Lung (tissue), 12 donors: ENCODE data around the gene OR10J1. TPM values are rescaled to one million over a fixed set of nuclear protein-coding genes. Genes with fewer than 3 reads are reported as not detected.

Experiments
- ATAC-seq: fragments of 200-7000 bp; cut with Tn5 transposase; one replicate; pipeline ENCODE4 v1.9.1; 2020; ENCODE audit warnings: moderate number of reproducible peaks; ENCODE audit not compliant: insufficient read depth, low FRiP score
- DNase-seq, 3 donors: peaks; one replicate each; pipeline ENCODE4 v3.0.0-alpha.2; 2013 to 2017
- H3K27ac ChIP-seq, 2 donors: one replicate each; pipeline ENCODE4 v1.5.1; 2013; ENCODE audit warnings: mild to moderate bottlenecking in 2 of 2, moderate library complexity in 2 of 2, control low read depth in 1 of 2, inconsistent platforms in 1 of 2, low read depth in 1 of 2, low read length in 1 of 2
- H3K27me3 ChIP-seq, 3 donors: one replicate each; pipeline ENCODE4 v1.5.1; 2013; ENCODE audit warnings: low read length in 2 of 3; ENCODE audit not compliant: control insufficient read depth in 3 of 3, insufficient read depth in 3 of 3
- H3K36me3 ChIP-seq, 4 donors: one replicate each; pipeline ENCODE4 v1.5.1; 2013; ENCODE audit warnings: low read length in 4 of 4, mild to moderate bottlenecking in 1 of 4, moderate library complexity in 1 of 4; ENCODE audit not compliant: control insufficient read depth in 4 of 4, insufficient read depth in 4 of 4
- H3K4me1 ChIP-seq, 5 donors: one replicate each; pipeline ENCODE4 v1.5.1; 2013; ENCODE audit warnings: low read length in 5 of 5, mild to moderate bottlenecking in 2 of 5, moderate library complexity in 1 of 5; ENCODE audit not compliant: control insufficient read depth in 5 of 5, insufficient read depth in 5 of 5
- H3K4me3 ChIP-seq: one replicate; pipeline ENCODE4 v1.5.1; 2013; ENCODE audit warnings: mild to moderate bottlenecking, control low read depth, moderate library complexity
- H3K9ac ChIP-seq, 2 donors: one replicate each; pipeline ENCODE4 v1.5.1; 2013; ENCODE audit warnings: low read length in 2 of 2, control low read depth in 1 of 2; ENCODE audit not compliant: insufficient read depth in 1 of 2
- H3K9me3 ChIP-seq, 4 donors: one replicate each; pipeline ENCODE4 v1.5.1; 2013; ENCODE audit warnings: low read length in 3 of 4, mild to moderate bottlenecking in 1 of 4, moderate library complexity in 1 of 4; ENCODE audit not compliant: control insufficient read depth in 4 of 4, insufficient read depth in 3 of 4
- CTCF ChIP-seq: IDR thresholded peaks from 2 replicates; pipeline ENCODE4 v1.5.1; 2012; ENCODE audit warnings: mild to moderate bottlenecking; ENCODE audit errors: control extremely low read depth, extremely low read depth
- WGBS, 2 donors: extraction: QIAGEN DNeasy Blood & Tissue Kit; methylation state at CpG; one replicate each; pipeline ENCODE4 v1.1.7; 2013; 5-methylcytosine and 5-hydroxymethylcytosine counted together
- polyA plus RNA-seq, 2 donors: library from polyadenylated mRNA; stranded (reverse); fragments of 200-250 nt; gene quantifications; one replicate each; pipeline ENCODE4 v1.2.1, GENCODE V29; 2013
- total RNA-seq, 2 donors: library from RNA; depleted of rRNA in 1 of 2; stranded (reverse); fragments of >200 nt in 1 of 2; gene quantifications; one replicate each; pipeline ENCODE4 v1.2.1, GENCODE V29; 2014 to 2021
- donor health status: control.
- donor health status: control.
- donor health status: Bipolar disorder and iron deficiency.
- donor health status: healthy.
- donor health status: DM: yes; HTN: yes; CAD: no.

OR10J1 gene
- total and polyA plus RNA-seq, 4 donors, result not detected

- ATAC-seq (no peak), DNase-seq (no peak)
- Histone ChIP-seq H3K27me3 (no peaks in the 10 kb centered on the region), H3K27ac (no peak overlapping the region), H3K9me3 (peaks cover 0 to 4% (median 0%) of the 10 kb centered on the region in 4 donors), H3K4me3 (no peak overlapping the region), H3K9ac (no peak overlapping the region), H3K36me3 (no peaks in the 10 kb centered on the region), H3K4me1 (no peaks in the 10 kb centered on the region)
- WGBS, 2 donors, result 75 to 79% methylated on average over 2 of the region's 2 CpGs
- TF ChIP-seq CTCF, result no peak
Observed at GRCh38 chr1:159459551-159459950, 20.0 kb downstream of the OR10J1 start.

GRCh38 chr1:159465191-159465603 is 25.7 kb downstream of the OR10J1 start:
- Histone ChIP-seq H3K27ac (no peak overlapping the region), H3K4me3 (no peak overlapping the region), H3K9me3 (peaks cover 0 to 4% (median 0%) of the 10 kb centered on the region in 4 donors), H3K36me3 (no peaks in the 10 kb centered on the region), H3K27me3 (no peaks in the 10 kb centered on the region), H3K4me1 (peaks cover 0 to 4% (median 0%) of the 10 kb centered on the region in 5 donors), H3K9ac (no peak overlapping the region)
- no peak for TF ChIP-seq CTCF
- no peak for DNase-seq
- ATAC-seq, result no peak
- WGBS, 2 donors, result 89 to 92% methylated on average over 3 of the region's 3 CpGs

- ATAC-seq (no peak), DNase-seq (no peak)
- no peaks in the 10 kb centered on the region for H3K27me3 ChIP-seq
- no peaks in the 10 kb centered on the region for H3K9me3 ChIP-seq
- TF ChIP-seq CTCF, result no peak
- H3K4me3 ChIP-seq, result no peak overlapping the region
- H3K36me3 ChIP-seq, result no peaks in the 10 kb centered on the region
- 94 to 96% methylated on average over 2 of the region's 2 CpGs for WGBS, 2 donors
- H3K27ac ChIP-seq, result no peak overlapping the region
- H3K9ac ChIP-seq, result no peak overlapping the region
- peaks cover 0 to 5% (median 0%) of the 10 kb centered on the region in 5 donors for H3K4me1 ChIP-seq
Observed at GRCh38 chr1:159468321-159468720, 28.8 kb downstream of the OR10J1 start.

- Histone ChIP-seq H3K36me3 (no peaks in the 10 kb centered on the region), H3K9me3 (no peaks in the 10 kb centered on the region), H3K4me3 (no peak overlapping the region), H3K4me1 (peaks cover 0 to 5% (median 0%) of the 10 kb centered on the region in 5 donors), H3K9ac (no peak overlapping the region), H3K27me3 (no peaks in the 10 kb centered on the region), H3K27ac (no peak overlapping the region)
- DNase-seq, result peak in 1 of 3 donors; percentile 19
- TF ChIP-seq CTCF, result no peak
- 63 to 65% methylated on average over 4 of the region's 4 CpGs for WGBS, 2 donors
- no peak for ATAC-seq
Observed at GRCh38 chr1:159469921-159470533, 30.5 kb downstream of the OR10J1 start.
